Stimulated activated CD4-positive, alpha-beta T cell treated with anti-CD3 and anti-CD28 coated beads, Interleukin-4, amount 100 ng/mL, for 1 hour (primary cell): Measurements from ENCODE around the gene ECSIT.
A peak's percentile ranks its signal among the peaks of the same experiment; 100 is the strongest.
"Not testable (repeated sequence)": the region's sequence is repeated elsewhere in the genome, so short reads cannot be mapped to it uniquely, and the experiment has no call there.

Source experiments
- DNase-seq: peaks from one replicate; pipeline ENCODE4 v3.0.0-alpha.2; 2020

Gene ECSIT

GRCh38 chr19:11499220-11499726, 29.7 kb downstream of the ECSIT start:
- no peak for DNase-seq

- peak; percentile 71 for DNase-seq
Observed at GRCh38 chr19:11496391-11497163, 32.4 kb downstream of the ECSIT start.

DNA sequence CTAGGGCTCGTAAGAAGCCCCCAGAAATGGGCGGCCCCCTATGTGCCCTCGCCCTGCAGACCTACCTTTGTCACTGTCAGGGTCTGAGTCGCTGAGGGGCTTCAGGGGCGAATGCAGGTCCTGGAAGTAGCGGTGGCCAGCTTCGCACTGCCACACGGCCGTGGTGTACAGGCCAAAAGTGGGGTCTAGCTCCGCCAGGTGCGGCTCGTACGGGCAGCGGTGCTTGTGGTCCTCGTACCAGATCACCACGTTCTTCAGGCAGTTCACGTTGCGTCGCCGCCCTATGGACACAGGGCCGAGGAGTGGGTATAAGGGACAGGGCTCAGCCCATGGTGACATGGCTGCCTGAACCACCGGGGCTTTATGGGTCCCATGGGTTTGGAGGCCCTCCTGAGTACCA, 33.0 kb downstream of the ECSIT start:
- DNase-seq: no peak

DNA sequence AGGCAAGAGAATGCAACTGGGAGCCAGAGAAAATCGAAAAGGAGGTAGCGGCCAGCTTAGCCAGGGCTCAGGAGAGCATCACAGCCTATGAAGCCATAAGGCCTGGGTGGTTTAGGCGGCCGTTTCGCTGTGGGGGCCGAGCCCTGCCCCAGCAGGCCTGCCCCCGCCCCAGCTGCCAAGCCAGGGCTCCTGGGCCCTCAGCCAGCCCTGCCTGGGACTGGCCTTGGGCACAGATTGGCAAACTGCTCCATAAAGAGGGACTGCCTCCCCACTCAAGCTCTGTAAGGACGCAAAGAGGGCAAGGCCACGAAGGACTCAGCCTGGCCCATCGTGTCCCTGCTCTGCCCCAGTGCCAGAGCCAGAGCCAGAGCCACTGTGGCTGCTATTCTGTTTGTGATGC, 33.5 kb downstream of the ECSIT start:
- no peak for DNase-seq

- DNase-seq: no peak
Observed at GRCh38 chr19:11494634-11495285, 34.2 kb downstream of the ECSIT start.

GRCh38 chr19:11489378-11489777, 39.6 kb downstream of the ECSIT start:
- DNase-seq: no peak

GRCh38 chr19:11486661-11487503, 42.1 kb downstream of the ECSIT start:
- no peak for DNase-seq

GRCh38 chr19:11485245-11485837, 43.6 kb downstream of the ECSIT start:
- DNase-seq: no peak

DNA sequence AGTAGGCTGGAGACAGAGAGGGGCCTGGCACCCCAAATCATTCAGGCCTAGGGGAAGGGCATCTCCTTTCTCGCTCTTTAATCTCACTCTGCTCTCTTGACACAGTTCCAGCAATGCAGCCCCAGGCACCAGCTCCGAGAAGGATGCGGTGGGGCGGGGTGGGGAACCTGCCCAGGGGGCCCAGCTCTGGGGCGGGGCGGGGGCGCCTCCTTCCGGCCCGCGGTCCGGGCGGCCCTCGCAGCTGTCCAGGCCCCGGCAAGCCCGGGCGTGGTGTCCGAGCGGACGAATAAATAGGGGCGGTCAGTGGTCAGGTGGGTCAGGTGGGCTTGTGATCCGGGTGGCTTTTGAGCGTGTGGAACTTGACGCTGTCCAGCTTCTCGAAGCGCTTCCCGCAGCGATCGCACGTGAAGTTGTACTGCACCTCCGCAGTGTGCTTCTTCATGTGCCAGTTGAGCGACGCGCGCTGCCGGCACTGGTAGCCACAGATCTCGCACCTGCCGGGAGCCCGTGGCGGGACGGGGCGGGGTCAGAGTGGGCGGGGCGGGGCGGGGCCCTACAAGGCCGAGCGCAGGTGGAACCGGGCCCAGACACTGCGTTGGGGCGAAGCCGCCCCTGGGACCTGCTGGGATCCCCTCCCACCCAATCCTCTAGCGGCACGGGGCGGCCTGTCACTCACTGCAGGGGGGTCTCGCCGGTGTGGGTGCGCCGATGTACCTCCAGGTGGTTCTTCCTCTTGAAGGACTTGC, 45.4 kb downstream of the ECSIT start:
- no peak for DNase-seq

DNA sequence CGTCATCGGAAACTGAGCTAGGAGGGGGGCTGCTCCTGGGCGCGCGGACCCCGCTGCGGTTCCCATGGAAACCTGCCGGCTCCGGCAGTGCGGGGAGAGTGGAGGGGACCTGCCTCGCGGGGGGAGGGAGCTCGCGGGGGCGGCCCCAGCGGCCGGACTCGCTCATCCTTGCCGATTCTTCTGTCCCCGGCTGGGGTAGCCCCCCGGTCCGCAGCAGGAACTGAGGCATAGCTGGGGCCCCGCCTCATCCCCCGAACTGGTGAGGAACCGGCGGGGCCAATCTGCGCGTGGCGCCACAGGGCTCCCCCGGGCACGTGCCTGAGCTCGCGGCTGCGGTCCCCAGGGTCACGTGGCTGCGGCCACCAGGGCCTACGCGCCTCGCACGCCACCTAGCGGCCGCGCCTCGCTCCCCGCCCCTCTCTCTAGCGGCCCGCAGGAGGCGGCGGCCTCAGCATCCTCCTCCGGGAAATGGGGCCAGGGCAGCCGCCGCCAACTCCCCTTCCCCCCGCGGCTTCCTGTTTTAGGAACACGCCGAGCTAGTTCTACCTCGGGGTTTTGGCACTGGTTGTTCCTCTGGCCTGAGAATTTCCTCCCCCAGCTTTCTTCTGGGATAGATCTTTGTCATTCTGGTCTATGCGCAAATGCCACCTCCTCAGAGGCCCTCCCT, 46.4 kb downstream of the ECSIT start:
- peak; percentile 88 for DNase-seq

- DNase-seq: peak; percentile 77
Observed at GRCh38 chr19:11481534-11482383, 47.2 kb downstream of the ECSIT start.

GRCh38 chr19:11480715-11481533, 48.0 kb downstream of the ECSIT start, which contains the start of gene ELAVL3:
TSS of gene ELAVL3 (minus strand) at chr19:11481046. CDS start at chr19:11480608, 438 bp downstream.
- DNase-seq: no peak

DNA sequence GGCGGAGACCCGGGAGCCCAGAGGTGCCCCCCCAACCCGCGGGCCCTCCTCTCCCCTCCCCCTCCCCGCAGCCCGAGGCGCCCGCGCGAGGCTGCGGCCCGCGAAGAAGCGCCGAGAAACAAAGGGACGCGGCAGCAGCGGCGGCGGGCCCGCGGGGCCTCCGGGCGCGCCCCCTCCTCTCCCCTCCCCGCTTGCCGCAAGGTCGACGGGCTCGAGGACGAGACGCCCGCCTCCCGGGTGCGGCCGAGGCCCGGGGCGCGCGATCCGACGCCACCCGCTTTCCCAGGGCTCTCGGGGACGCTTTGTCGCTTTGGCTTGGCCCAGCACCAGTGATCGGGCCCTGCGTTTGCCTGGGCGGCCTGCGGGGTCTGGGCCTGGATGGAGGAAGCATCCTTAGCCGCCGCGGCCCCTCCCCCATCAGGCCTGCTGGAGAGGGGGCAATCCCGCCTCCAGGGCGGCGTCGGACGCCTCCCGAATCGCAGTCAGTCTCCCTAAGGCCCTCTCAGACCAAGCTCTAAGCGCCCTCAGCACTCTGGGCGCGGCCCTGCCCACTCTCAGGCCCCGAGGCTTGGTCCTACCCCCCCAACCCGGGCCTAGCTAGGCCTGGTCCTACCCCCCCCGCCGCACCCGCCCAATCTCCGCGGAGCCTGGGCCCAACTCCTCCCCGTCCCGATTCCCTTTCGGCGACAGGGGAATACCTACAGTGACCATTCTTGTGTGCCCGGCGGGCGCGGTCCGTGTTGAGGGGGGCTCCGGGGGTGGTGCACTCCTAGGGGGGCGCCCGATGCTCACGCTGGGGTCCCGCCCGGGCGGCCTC, 48.8 kb downstream of the ECSIT start:
- no peak for DNase-seq

GRCh38 chr19:11479090-11479897, 49.6 kb downstream of the ECSIT start:
- DNase-seq: peak; percentile 19

GRCh38 chr19:11478167-11479089, 50.5 kb downstream of the ECSIT start:
- no peak for DNase-seq

- DNase-seq: no peak
Observed at GRCh38 chr19:11475861-11476260, 53.1 kb downstream of the ECSIT start.

DNA sequence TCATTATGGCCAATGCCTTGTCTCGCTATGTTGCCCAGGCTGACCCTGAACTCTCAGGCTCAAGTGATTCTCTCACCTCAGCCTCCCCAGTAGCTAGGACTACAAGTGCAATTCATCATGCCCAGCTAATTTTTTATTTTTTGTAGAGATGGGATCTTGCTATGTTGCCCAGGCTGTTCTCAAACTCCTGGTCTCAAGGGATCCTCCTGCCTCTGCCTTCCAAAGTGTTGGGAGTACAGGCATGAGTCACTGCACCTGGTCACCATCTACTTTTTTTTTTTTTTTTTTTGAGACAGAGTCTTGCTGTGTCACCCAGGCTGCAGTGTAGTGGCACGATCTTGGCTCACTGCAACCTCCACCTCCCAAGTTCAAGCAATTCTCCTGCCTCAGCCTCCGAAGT, 53.6 kb downstream of the ECSIT start:
- not testable (repeated sequence) for DNase-seq
